ENCODE measurements around the gene PAPOLA. TPM values are rescaled to one million over a fixed set of nuclear protein-coding genes. Genes with fewer than 3 reads are reported as not detected.
"Not testable (repeated sequence)": the region's sequence is repeated elsewhere in the genome, so short reads cannot be mapped to it uniquely, and the experiment has no call there.

PAPOLA gene
- total RNA-seq, 1 experiment from 2014 or later = 63.2 TPM

- DNase-seq (ENCODE audit: low spot score) = peak; percentile 14
Observed at GRCh38 chr14:96502621-96503305, 581 bp downstream of the PAPOLA start.

- no peak for DNase-seq (ENCODE audit: low spot score)
Observed at GRCh38 chr14:96503306-96503679, 1.1 kb downstream of the PAPOLA start.

- not testable (repeated sequence) for DNase-seq (ENCODE audit: low spot score)
Observed at GRCh38 chr14:96504353-96504752, 2.2 kb downstream of the PAPOLA start.

- DNase-seq (ENCODE audit: low spot score) = no peak
Observed at GRCh38 chr14:96507723-96508122, 5.5 kb downstream of the PAPOLA start.

- no peak for DNase-seq (ENCODE audit: low spot score)
Observed at GRCh38 chr14:96508900-96509299, 6.7 kb downstream of the PAPOLA start.

GRCh38 chr14:96509457-96510090 is 7.4 kb downstream of the PAPOLA start:
- DNase-seq (ENCODE audit: low spot score) = no peak

GRCh38 chr14:96511146-96511545 is 9.0 kb downstream of the PAPOLA start:
- no peak for DNase-seq (ENCODE audit: low spot score)

GRCh38 chr14:96511667-96512066 is 9.5 kb downstream of the PAPOLA start:
- no peak for DNase-seq (ENCODE audit: low spot score)

GRCh38 chr14:96512122-96512521 is 9.9 kb downstream of the PAPOLA start:
- no peak for DNase-seq (ENCODE audit: low spot score)

- DNase-seq (ENCODE audit: low spot score) = no peak
Observed at GRCh38 chr14:96512602-96513397, 10.6 kb downstream of the PAPOLA start.

- no peak for DNase-seq (ENCODE audit: low spot score)
Observed at GRCh38 chr14:96514694-96515093, 12.5 kb downstream of the PAPOLA start.

GRCh38 chr14:96515731-96516130 is 13.5 kb downstream of the PAPOLA start:
- DNase-seq (ENCODE audit: low spot score) = no peak

- no peak for DNase-seq (ENCODE audit: low spot score)
Observed at GRCh38 chr14:96516351-96516750, 14.2 kb downstream of the PAPOLA start.

GRCh38 chr14:96519970-96520369 is 17.8 kb downstream of the PAPOLA start:
- DNase-seq (ENCODE audit: low spot score) = no peak

- no peak for DNase-seq (ENCODE audit: low spot score)
Observed at GRCh38 chr14:96525452-96525851, 23.3 kb downstream of the PAPOLA start.

- no peak for DNase-seq (ENCODE audit: low spot score)
Observed at GRCh38 chr14:96532632-96533031, 30.4 kb downstream of the PAPOLA start.

GRCh38 chr14:96536807-96537206 is 34.6 kb downstream of the PAPOLA start:
- no peak for DNase-seq (ENCODE audit: low spot score)

- DNase-seq (ENCODE audit: low spot score) = no peak
Observed at GRCh38 chr14:96538097-96538989, 36.2 kb downstream of the PAPOLA start.

GRCh38 chr14:96538990-96539317 is 36.8 kb downstream of the PAPOLA start:
- no peak for DNase-seq (ENCODE audit: low spot score)

GRCh38 chr14:96554315-96554910 is 52.2 kb downstream of the PAPOLA start:
- DNase-seq (ENCODE audit: low spot score) = no peak

- DNase-seq (ENCODE audit: low spot score) = no peak
Observed at GRCh38 chr14:96559571-96559970, 57.4 kb downstream of the PAPOLA start.

GRCh38 chr14:96564389-96564788 is 62.2 kb downstream of the PAPOLA start:
- no peak for DNase-seq (ENCODE audit: low spot score)
